ENCODE results near the gene SDK2. TPM values are rescaled to one million over a fixed set of nuclear protein-coding genes. Genes with fewer than 3 reads are reported as not detected.

The SDK2 gene
- total RNA-seq, 1 experiment from 2014 or later: not detected

DNA sequence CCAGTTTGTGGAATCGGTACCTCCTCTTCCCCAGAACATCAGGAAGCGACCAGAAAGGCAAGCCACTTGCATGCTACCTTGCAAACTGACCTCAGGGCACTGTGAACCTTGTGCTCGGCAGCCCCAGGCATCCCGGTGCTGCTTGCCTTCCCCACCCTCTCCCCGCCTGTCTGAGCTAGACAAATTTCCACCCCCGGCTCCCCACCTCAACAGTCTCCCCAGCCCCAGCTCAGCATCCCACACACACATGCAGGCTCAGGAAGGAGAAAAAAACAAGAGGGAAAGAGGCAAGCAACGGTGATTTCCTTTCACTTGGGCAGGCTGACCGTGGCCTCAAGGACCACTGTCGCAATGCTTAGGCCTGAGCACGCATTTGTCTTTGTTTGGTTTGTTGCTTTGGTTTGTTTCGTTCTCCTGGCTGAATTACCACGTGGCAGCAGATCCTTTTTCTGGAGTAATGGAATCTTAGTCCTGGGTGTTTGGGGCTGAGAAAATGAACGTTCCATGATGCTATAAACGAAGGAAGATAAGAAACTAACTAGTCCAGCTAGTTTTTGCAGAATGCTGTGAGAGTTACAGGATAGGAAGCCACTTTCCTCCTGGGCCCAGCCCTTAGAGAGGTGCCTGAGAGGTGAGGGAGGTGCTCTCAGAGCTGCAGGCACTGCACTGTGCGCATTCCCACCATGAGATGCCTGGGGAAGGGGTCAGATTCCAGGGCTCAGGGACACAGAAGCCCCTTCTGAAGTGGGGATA lies 27.9 kb downstream of the SDK2 start:
- H3K9ac ChIP-seq (ENCODE audit: low read length): no peak overlapping the region
- no peaks in the 10 kb centered on the region for H4K20me1 ChIP-seq (ENCODE audit: insufficient read depth, low read depth, low read length)
- H3K9me2 ChIP-seq (replicated peaks; ENCODE audit: insufficient read depth, low read length): no peaks in the 10 kb centered on the region
- no peaks in the 10 kb centered on the region for H3K36me3 ChIP-seq (ENCODE audit: insufficient read depth, low read length)
- no peaks in the 10 kb centered on the region for H3K4me1 ChIP-seq (ENCODE audit: low read length)
- no peaks in the 10 kb centered on the region for H3K27me3 ChIP-seq (ENCODE audit: low read length)
- no peaks in the 10 kb centered on the region for H3K79me2 ChIP-seq (ENCODE audit: low read length)
- H3K9me3 ChIP-seq (ENCODE audit: low read length): no peaks in the 10 kb centered on the region
- no peak for DNase-seq
- H3K4me3 ChIP-seq (ENCODE audit: low read length): no peak overlapping the region
- no peak overlapping the region for H3K4me2 ChIP-seq (ENCODE audit: low read depth, low read length, poor library complexity, severe bottlenecking)
- H2AFZ ChIP-seq (ENCODE audit: low read length): no peak overlapping the region
- no peak overlapping the region for H3K27ac ChIP-seq (ENCODE audit: low read length)

DNA sequence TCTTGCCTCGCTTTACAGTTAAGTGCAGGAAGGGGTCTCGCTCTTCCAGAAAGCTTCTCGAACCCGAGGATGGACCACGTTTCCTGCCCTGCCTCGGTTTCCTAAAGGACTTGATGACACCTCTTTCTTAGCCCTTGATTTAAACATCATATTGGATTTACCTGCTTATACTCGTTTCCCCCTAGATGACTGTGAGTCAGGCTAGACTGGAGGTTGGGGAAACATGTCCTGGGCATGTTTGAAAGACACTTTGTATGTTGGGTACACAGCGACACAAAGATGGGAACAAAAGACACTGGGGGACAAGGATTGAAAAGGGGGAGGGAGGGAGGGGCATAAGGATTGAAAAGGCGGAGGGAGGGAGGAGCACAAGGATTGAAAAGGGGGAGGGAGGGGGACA lies 30.0 kb downstream of the SDK2 start:
- Histone ChIP-seq H3K9me2 (replicated peaks; ENCODE audit: insufficient read depth, low read length) (no peaks in the 10 kb centered on the region), H3K79me2 (ENCODE audit: low read length) (no peaks in the 10 kb centered on the region), H3K4me3 (ENCODE audit: low read length) (no peak overlapping the region), H3K9me3 (ENCODE audit: low read length) (no peaks in the 10 kb centered on the region), H3K36me3 (ENCODE audit: insufficient read depth, low read length) (no peaks in the 10 kb centered on the region), H4K20me1 (ENCODE audit: insufficient read depth, low read depth, low read length) (no peaks in the 10 kb centered on the region), H3K9ac (ENCODE audit: low read length) (no peak overlapping the region), H3K4me1 (ENCODE audit: low read length) (no peaks in the 10 kb centered on the region), H3K4me2 (ENCODE audit: low read depth, low read length, poor library complexity, severe bottlenecking) (no peak overlapping the region), H3K27ac (ENCODE audit: low read length) (no peak overlapping the region), H2AFZ (ENCODE audit: low read length) (no peak overlapping the region), H3K27me3 (ENCODE audit: low read length) (no peaks in the 10 kb centered on the region)
- no peak for DNase-seq

- Histone ChIP-seq H3K27ac (ENCODE audit: low read length) (no peak overlapping the region), H4K20me1 (ENCODE audit: insufficient read depth, low read depth, low read length) (no peaks in the 10 kb centered on the region), H2AFZ (ENCODE audit: low read length) (no peak overlapping the region), H3K27me3 (ENCODE audit: low read length) (no peaks in the 10 kb centered on the region), H3K4me3 (ENCODE audit: low read length) (no peak overlapping the region), H3K36me3 (ENCODE audit: insufficient read depth, low read length) (no peaks in the 10 kb centered on the region), H3K9me3 (ENCODE audit: low read length) (no peaks in the 10 kb centered on the region), H3K4me2 (ENCODE audit: low read depth, low read length, poor library complexity, severe bottlenecking) (no peak overlapping the region), H3K4me1 (ENCODE audit: low read length) (no peaks in the 10 kb centered on the region), H3K79me2 (ENCODE audit: low read length) (no peaks in the 10 kb centered on the region), H3K9ac (ENCODE audit: low read length) (no peak overlapping the region), H3K9me2 (replicated peaks; ENCODE audit: insufficient read depth, low read length) (no peaks in the 10 kb centered on the region)
- DNase-seq: no peak
Observed at GRCh38 chr17:73613271-73614233, 30.7 kb downstream of the SDK2 start.

DNA sequence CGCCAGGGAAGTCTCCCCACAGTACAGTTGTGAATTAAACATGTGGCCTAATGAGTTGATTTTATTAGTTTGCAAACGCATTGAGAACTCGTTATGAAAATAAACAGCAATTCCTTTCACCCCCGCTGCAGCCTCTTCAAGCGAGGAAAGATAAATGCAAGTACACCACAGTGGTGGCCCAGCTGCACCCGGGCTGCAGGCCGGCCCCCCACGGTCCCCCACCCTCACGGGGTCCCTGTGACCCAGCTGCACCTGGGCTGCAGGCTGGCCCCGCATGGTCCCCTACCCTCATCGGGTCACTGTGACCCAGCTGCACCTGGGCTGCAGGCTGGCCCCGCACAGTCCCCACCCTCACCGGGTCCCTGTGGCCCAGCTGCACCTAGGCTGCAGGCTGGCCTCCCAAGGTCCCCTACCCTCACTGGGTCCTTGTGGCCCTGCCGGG lies 32.2 kb downstream of the SDK2 start:
- no peak for DNase-seq
- no peaks in the 10 kb centered on the region for H3K79me2 ChIP-seq (ENCODE audit: low read length)
- no peak overlapping the region for H2AFZ ChIP-seq (ENCODE audit: low read length)

DNA sequence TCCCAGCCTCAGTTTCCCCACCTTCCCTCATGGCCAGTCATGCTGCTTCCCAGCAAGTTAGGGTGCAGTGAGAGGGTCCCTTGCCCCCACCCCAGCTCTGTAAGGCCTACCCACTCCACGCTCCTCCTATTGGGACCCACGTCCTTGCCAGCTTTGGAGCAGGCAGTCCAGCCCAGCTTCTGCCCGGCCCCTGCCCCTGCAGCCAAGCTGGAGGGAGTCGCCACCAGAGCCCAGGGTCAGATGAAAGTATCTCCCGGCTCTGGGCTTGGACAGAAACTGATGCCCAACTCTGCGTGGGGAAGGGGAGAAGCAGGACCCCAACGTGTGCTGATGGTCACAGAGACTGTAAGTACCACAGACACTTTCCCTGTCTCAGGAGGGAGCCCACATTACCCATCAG lies 32.6 kb downstream of the SDK2 start:
- Histone ChIP-seq H3K27me3 (ENCODE audit: low read length) (no peaks in the 10 kb centered on the region), H3K4me1 (ENCODE audit: low read length) (no peaks in the 10 kb centered on the region), H4K20me1 (ENCODE audit: insufficient read depth, low read depth, low read length) (no peaks in the 10 kb centered on the region), H3K9ac (ENCODE audit: low read length) (no peak overlapping the region), H3K4me3 (ENCODE audit: low read length) (no peak overlapping the region), H3K27ac (ENCODE audit: low read length) (no peak overlapping the region), H3K9me3 (ENCODE audit: low read length) (no peaks in the 10 kb centered on the region), H3K79me2 (ENCODE audit: low read length) (no peaks in the 10 kb centered on the region), H3K36me3 (ENCODE audit: insufficient read depth, low read length) (no peaks in the 10 kb centered on the region), H2AFZ (ENCODE audit: low read length) (no peak overlapping the region), H3K4me2 (ENCODE audit: low read depth, low read length, poor library complexity, severe bottlenecking) (no peak overlapping the region), H3K9me2 (replicated peaks; ENCODE audit: insufficient read depth, low read length) (no peaks in the 10 kb centered on the region)
- DNase-seq: no peak

More for the DNA sequence above, 32.2 kb downstream of the SDK2 start:
- H3K27ac ChIP-seq (ENCODE audit: low read length): no peak overlapping the region
- no peaks in the 10 kb centered on the region for H3K27me3 ChIP-seq (ENCODE audit: low read length)
- no peak overlapping the region for H3K9ac ChIP-seq (ENCODE audit: low read length)
- H4K20me1 ChIP-seq (ENCODE audit: insufficient read depth, low read depth, low read length): no peaks in the 10 kb centered on the region
- no peaks in the 10 kb centered on the region for H3K4me1 ChIP-seq (ENCODE audit: low read length)
- H3K9me2 ChIP-seq (replicated peaks; ENCODE audit: insufficient read depth, low read length): no peaks in the 10 kb centered on the region
- no peaks in the 10 kb centered on the region for H3K36me3 ChIP-seq (ENCODE audit: insufficient read depth, low read length)
- H3K4me2 ChIP-seq (ENCODE audit: low read depth, low read length, poor library complexity, severe bottlenecking): no peak overlapping the region
- no peak overlapping the region for H3K4me3 ChIP-seq (ENCODE audit: low read length)
- no peaks in the 10 kb centered on the region for H3K9me3 ChIP-seq (ENCODE audit: low read length)

DNA sequence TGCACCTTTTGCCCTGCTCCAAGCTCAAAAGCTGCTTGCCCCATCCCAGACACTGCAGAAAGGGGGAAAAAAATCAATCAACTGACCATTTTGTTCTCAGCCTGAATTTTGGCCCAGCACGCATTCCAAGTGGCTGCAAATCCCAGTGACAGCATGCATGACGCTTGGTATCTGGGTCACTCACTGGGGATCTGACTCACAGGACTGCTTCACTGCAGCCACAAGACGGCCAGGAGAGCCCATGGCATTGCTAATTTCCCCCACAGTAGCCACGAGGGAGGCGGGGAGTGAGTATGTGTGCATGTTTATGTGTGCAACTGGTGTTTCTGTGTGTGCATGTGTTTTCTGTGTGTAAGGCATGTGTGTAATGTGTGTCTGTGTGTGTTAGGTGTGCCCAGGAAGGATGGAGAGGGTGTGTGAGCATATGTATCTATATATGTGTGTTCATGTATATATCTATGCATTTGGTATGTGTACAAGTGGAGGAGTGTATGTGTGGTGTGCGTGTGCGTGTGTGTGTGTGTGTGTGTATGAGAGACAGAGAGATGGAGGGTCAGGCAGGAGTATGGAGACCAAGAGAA lies 33.8 kb downstream of the SDK2 start:
- Histone ChIP-seq H3K4me1 (ENCODE audit: low read length) (no peaks in the 10 kb centered on the region), H4K20me1 (ENCODE audit: insufficient read depth, low read depth, low read length) (no peaks in the 10 kb centered on the region), H3K4me2 (ENCODE audit: low read depth, low read length, poor library complexity, severe bottlenecking) (no peak overlapping the region), H3K9ac (ENCODE audit: low read length) (no peak overlapping the region), H3K9me3 (ENCODE audit: low read length) (no peaks in the 10 kb centered on the region), H3K4me3 (ENCODE audit: low read length) (no peak overlapping the region), H3K79me2 (ENCODE audit: low read length) (no peaks in the 10 kb centered on the region), H3K36me3 (ENCODE audit: insufficient read depth, low read length) (no peaks in the 10 kb centered on the region), H2AFZ (ENCODE audit: low read length) (no peak overlapping the region), H3K27me3 (ENCODE audit: low read length) (no peaks in the 10 kb centered on the region), H3K9me2 (replicated peaks; ENCODE audit: insufficient read depth, low read length) (no peaks in the 10 kb centered on the region), H3K27ac (ENCODE audit: low read length) (no peak overlapping the region)
- DNase-seq: no peak

DNA sequence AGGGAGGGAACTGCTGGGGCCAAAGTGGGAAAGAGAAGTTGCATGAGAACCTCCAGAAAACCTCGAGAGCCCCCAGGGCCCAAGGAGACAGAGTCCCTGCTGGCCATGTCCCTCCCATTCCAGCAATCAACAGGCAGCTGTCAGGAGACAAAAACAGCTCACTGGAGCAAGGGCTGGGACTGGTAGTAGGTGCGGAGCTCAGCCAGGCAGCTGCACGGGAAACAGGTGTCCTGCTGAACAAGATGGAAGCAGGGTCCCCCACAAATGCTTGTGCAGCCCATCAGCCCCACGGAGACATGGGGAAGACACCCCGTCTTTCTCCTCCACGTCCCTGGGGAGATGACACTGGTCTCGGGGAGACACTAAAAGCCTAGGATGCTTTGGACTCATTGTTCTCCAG lies 34.5 kb downstream of the SDK2 start:
- no peak for DNase-seq
- no peaks in the 10 kb centered on the region for H4K20me1 ChIP-seq (ENCODE audit: insufficient read depth, low read depth, low read length)
- H3K4me2 ChIP-seq (ENCODE audit: low read depth, low read length, poor library complexity, severe bottlenecking): no peak overlapping the region
- no peak overlapping the region for H3K9ac ChIP-seq (ENCODE audit: low read length)
- no peak overlapping the region for H3K27ac ChIP-seq (ENCODE audit: low read length)
- no peaks in the 10 kb centered on the region for H3K36me3 ChIP-seq (ENCODE audit: insufficient read depth, low read length)
- no peak overlapping the region for H2AFZ ChIP-seq (ENCODE audit: low read length)
- H3K79me2 ChIP-seq (ENCODE audit: low read length): no peaks in the 10 kb centered on the region
- H3K9me3 ChIP-seq (ENCODE audit: low read length): no peaks in the 10 kb centered on the region
- H3K4me1 ChIP-seq (ENCODE audit: low read length): no peaks in the 10 kb centered on the region
- H3K4me3 ChIP-seq (ENCODE audit: low read length): no peak overlapping the region
- H3K9me2 ChIP-seq (replicated peaks; ENCODE audit: insufficient read depth, low read length): no peaks in the 10 kb centered on the region
- no peaks in the 10 kb centered on the region for H3K27me3 ChIP-seq (ENCODE audit: low read length)

DNA sequence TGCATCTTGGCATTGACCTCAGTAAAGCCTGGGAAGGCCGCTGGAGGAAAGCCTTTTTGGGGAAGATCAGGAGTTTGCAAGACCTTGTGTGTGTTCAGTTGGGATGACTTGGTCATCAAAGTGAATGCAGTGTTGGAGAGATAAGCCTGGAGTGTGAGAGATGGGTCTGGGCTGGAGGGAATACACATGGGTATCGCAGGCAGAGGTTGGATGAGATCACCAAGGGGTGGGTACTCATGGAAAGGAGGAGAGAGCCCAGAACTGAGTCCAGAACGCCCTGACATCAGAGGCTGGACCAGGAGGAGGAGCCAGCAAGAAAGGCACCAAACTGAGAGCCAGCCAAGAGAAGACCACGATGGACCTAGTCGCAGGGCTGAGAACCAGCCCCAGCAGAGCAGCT lies 35.2 kb downstream of the SDK2 start:
- no peaks in the 10 kb centered on the region for H3K27me3 ChIP-seq (ENCODE audit: low read length)
- no peaks in the 10 kb centered on the region for H3K36me3 ChIP-seq (ENCODE audit: insufficient read depth, low read length)
- no peak overlapping the region for H3K27ac ChIP-seq (ENCODE audit: low read length)
- no peaks in the 10 kb centered on the region for H3K79me2 ChIP-seq (ENCODE audit: low read length)
- H3K4me1 ChIP-seq (ENCODE audit: low read length): no peaks in the 10 kb centered on the region
- H3K4me3 ChIP-seq (ENCODE audit: low read length): no peak overlapping the region
- H4K20me1 ChIP-seq (ENCODE audit: insufficient read depth, low read depth, low read length): no peaks in the 10 kb centered on the region
- H3K9me3 ChIP-seq (ENCODE audit: low read length): no peaks in the 10 kb centered on the region
- no peak overlapping the region for H3K4me2 ChIP-seq (ENCODE audit: low read depth, low read length, poor library complexity, severe bottlenecking)
- H3K9me2 ChIP-seq (replicated peaks; ENCODE audit: insufficient read depth, low read length): no peaks in the 10 kb centered on the region
- no peak overlapping the region for H3K9ac ChIP-seq (ENCODE audit: low read length)
- H2AFZ ChIP-seq (ENCODE audit: low read length): no peak overlapping the region
- DNase-seq: no peak

Measured in Karpas-422 (cell line).